Measurements from ENCODE around the gene KRT36.

DNA sequence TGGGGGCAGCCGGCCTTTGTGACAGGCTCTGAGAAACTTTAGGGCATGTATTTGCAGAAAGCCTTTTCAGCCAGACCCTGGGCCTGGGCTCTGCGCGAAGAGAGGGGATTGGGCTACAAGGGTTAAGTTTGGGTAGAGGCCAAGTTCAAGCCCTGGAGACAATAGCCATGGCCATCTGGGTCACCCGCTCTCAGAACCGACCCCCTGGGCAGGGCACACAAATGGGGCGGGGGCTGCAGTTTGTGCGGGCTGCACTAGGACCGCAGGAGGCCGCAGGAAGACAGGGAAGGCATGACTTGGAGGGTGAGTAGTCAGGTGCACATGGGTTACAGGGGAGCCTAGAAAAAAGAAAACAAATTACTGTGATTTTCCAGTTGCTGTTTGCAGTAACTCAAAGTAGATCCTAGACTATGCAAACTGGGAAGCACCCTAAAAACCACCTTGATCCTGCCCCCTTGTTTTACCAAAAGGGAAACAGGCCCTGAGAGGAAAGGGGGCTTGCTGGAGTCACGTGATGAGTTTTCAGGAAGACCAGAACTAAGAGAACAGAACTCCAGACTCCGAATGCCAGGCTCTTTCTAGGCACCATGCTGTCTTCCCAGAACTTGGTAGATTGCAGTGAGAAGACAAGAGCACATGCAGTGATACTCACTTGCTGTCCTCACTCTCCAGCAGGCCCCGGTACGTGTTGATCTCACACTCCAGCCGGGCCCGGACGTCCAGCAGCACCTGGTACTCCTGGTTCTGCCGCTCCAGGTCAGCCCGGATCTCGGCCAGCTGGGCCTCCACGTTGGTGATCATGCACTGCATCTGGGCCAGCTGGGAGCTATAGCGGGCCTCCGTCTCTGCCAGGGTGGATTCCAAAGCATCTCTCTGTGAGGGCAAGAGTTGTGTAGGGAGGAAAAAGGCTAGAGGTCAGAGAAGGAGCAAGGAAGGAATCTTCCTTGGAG is 12.6 kb downstream of the KRT36 start:
- TF ChIP-seq, protein P1, sequence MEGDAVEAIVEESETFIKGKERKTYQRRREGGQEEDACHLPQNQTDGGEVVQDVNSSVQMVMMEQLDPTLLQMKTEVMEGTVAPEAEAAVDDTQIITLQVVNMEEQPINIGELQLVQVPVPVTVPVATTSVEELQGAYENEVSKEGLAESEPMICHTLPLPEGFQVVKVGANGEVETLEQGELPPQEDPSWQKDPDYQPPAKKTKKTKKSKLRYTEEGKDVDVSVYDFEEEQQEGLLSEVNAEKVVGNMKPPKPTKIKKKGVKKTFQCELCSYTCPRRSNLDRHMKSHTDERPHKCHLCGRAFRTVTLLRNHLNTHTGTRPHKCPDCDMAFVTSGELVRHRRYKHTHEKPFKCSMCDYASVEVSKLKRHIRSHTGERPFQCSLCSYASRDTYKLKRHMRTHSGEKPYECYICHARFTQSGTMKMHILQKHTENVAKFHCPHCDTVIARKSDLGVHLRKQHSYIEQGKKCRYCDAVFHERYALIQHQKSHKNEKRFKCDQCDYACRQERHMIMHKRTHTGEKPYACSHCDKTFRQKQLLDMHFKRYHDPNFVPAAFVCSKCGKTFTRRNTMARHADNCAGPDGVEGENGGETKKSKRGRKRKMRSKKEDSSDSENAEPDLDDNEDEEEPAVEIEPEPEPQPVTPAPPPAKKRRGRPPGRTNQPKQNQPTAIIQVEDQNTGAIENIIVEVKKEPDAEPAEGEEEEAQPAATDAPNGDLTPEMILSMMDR (IDR thresholded peaks at IDR 0.05): no peak
- no peak for TF ChIP-seq POLR2A (IDR thresholded peaks at IDR 0.05)
